Endometrium (tissue), 2 donors: ENCODE data around the gene RASA3.
"Not testable (repeated sequence)": the region's sequence is repeated elsewhere in the genome, so short reads cannot be mapped to it uniquely, and the experiment has no call there.

Experiments
- FAIRE-seq: peaks from 2 replicates; lab custom pipeline; 2012; peaks lifted over from hg19 to GRCh38; lab: Jason Lieb, UNC
- donor health status: control.
- donor health status: control.

RASA3 gene

DNA sequence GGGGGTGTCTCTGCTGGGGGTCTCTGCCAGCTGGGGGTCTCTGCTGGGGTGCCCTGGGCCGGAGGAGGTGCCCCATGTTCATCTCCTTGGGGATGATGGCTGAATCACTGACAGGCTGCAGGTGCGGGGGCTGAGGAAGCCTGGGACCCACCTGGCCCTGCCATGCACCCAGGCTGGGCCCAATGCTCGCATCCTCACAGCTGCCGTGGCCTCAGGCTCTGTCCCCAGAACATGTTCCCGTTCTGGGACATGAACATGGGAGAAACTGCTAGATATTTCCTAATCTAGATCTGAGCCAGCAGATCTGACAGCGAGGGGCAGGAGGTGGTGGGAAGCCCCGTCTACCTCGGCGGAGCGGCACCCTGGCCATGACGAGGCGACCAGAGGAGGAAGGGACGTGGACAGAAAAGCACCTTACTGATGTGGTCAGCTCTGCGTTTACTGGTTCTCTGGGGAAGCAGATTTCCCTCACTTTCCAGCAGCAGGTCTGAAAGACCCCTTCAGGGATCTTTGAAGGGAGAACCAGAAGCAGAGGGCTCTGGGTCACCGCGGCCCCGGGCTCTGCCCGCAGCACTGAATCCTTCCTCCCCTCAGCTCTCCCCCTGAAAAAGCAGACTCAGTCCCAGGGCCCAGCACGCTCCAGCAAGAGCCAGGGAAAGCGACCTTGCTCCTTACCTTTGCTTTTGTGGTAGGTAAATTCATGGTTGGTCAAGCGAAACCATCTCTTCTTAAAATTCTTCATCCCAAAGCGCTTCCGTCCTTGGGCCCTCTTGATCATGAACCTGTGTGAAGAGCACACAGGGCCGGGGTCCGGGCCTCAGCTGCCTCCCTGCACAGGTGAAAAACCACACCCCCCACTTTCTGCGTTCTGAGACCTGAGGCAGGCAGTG is 132.0 kb downstream of the RASA3 start:
- no peak for FAIRE-seq

DNA sequence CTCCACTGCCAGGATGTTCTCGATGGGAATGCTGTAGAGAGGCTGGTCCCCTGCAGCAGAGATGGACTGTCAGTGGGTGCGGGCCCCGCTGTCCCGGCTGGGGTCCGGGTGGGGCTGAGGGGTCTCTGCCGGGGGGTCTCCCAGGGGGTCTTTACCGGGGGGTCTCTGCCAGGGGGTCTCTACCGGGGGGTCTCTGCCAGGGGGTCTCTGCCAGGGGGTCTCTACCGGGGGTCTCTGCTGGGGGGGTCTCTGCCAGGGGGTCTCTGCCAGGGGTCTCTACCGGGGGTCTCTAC is 132.9 kb downstream of the RASA3 start:
- FAIRE-seq, result no peak

DNA sequence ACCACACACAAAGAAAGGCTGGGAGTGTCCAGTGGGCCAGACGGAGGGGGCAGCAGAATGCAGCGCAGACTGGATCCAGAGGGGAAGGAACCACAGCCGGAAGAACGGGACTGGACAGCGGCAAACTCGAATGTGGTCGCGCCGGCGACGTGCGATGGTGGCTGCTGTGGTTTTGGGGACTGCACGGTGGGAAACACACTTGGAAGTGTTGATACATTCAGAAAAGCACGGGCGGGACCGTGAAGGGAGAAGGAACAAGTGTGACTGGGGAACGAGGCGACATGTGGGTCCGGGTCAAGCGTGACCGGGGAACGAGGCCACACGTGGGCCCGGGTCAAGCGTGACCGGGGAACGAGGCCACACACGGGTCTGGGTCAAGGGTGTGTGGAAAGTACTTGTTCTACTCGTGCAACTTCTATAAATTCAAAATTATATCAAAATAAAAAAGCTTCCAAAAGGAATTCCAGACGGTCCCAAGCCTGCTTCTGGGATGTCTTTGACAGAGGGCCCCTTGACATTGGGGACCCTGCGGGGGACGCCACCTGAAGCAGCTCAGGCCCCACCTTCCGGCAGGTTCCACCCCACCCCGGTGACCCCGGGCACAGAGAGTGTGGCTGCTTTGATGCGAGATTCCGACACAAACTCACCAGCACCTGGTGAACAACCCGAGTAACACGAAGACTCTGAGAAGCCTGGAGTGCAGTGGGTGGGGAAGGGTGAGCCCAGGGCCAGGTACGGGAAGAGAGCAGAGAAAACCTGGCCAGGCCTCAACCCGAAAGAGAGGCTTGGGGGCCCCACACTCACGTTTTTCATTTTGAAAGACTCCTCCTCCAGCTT is 133.4 kb downstream of the RASA3 start:
- no peak for FAIRE-seq

DNA sequence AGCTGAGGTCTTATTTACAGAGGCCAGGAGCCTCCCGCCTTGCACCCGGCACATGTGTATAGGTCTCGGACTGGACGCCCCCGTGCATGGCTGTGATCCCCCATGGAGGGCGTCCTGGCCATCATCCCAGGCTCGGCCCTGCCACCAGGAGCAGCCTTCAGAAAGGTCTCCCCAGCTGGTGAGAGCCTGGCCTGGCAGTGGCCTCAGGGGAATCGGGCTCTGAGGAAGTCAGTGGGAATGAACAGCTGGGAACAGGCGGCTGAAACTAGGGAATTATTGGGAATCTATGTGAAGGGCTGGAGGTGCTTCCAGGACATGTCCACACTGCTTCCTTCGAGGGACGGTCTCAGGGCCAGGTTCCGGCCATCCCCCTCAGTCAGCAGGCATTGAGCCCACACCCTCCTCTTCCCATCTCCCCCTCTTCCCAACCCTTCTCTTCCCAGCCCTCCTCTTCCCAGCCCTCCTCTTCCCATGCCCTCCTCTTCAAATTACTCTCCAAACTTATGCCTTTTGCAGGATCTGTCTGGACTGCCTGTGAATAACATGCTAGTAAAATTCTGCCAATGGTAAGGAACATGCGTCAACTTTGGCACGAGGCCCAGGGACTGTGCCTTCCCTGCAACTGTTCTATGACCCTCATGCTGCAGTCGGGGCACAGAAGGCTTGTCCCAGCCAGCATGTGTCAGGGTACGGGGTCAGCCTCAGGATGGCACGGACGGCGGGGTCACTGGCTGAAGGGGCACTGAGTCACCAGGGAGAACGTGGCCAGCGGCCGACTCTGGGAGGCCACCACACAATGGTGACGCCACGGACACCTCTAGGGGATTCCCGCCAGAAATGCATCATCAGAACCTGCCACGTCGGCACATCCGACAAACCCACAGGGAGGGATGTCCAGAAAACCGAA is 134.3 kb downstream of the RASA3 start:
- FAIRE-seq, result no peak

DNA sequence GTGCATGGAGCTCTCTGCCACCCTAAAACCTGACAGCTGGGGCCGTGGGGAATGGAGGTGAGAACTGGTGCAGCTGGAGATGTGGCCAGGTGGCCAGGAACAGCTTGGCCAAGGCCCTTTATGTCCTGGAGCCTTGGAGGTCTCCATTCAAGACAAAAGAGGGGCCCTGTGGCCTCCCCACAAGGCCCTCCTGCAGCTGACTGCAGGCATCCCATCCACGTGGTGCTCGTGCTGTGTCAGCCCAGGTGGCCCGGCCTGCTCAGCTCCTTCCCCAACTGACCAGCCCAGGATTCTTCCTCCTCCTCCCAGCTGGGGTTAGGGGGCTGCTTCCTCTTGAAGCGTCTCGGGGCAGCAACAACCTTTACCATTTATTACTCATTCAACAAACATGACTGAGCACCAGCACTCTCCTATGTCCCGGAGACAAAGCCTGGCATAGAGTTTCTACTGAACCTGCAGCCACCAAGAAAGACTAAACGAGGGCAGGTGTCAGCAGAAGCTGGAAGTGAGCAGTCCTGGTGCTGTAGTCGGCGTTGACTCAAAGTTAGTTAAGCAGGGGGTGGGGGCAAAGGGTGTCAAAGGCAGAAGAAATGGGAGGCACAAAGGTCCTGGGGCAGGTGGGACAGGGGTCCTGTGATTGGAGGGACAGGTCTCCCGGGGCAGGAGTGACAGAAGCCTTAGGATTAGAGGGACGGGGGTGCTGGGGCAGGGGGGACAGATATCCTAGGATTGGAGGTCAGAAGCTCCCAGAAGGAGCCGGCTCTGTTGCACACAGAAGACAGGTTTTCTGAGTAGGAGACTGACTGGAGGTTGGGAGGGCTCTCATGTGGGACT is 135.3 kb downstream of the RASA3 start:
- no peak for FAIRE-seq

DNA sequence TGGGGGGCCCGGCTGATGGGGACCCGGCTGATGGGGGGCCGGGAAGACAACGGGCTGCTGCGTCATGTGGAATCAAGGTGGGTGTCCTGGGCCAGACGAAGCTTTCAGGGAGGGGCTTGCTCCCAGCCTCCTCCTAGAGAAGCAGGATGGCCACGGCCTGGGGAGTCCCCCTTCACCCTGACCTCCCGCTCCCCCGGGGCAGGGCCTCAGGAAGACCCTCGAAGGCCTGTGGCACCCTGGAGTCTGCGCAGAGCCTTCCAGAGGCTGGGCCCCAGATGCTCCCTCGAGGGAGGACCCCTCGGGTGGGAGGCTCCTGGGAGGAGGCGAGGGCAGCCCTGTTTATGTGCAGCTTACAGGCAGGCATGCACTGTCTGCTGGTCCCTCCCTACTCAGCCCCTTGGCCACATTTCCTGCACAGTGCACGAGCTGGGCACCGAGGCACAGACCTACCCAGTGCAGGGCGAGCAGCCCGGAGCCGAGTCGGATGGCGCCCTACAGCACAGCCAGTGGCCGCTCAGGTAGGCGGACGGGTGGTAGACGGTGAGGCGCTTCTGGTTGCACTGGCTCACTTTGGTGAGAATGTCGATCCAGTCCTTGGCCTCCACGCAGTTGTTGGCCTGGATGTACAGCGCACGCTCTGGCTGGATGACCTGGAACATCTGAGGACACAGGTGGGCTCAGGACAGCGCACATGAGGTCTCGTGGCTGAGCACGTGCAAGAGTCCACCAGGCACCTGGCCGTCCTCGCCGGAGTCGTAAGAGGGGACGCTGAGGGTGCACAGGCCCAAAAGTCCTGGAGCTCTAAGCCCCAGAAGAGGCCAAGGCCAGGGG is 136.1 kb downstream of the RASA3 start:
- FAIRE-seq, result no peak

DNA sequence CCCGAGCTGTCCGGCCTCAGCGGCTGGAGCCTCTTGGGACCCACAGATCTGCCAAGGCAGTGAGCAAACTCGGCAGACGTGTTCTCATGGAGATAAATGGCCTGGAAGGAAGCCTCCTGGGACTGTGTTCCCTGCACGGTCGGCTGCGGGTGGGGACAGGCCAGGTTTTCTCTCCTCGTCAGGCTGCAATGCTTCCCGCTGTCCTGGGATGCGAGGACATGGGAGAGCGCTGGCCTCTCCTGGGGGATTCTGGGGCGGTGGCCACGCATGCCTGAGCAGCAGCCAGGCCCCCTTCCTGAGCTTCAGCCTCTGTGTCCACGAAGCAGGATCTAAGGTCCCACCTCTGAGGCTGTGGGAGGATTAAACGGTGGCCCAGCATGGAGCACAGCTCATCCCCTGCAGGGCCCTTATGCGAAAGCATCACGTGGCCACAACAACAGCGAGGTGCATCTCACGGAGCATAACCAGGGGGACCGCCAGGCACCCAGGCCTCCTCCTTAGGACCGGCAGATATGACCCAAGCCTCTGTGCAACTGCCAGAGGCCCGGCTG is 137.3 kb downstream of the RASA3 start:
- FAIRE-seq, result no peak

DNA sequence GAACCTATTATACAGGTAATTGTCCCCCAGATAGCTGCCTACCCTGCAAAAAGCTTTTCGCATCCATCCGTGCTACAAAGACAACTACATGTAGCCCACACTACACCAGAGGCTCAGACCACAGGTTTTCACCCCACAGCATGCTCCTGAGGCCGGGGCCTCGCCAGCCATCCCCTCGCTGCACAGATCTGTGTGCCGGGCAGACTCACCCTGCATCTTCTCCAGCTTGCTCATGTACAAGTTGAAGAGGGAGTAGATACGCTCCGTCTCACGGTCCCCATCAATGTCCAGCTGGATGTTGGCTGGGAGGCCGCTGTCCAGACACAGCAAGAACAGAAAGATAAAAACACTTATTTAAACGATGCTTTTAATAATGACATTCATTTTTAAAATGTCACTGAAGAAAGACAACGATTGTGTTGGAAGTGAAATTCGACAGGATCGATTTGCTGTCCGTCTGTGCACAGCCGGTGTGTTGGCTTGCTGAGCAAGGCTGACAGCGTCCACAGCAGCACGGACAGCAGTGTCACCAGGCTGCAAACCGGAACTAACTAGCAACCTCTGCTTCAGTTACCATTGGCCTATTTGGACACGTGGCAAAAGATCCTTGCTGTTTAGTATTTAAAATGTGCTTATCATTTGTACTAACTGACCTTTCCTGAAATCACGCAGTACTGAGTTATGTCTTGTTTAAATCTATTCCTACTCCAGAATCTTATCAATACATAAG is 140.0 kb downstream of the RASA3 start:
- no peak for FAIRE-seq

DNA sequence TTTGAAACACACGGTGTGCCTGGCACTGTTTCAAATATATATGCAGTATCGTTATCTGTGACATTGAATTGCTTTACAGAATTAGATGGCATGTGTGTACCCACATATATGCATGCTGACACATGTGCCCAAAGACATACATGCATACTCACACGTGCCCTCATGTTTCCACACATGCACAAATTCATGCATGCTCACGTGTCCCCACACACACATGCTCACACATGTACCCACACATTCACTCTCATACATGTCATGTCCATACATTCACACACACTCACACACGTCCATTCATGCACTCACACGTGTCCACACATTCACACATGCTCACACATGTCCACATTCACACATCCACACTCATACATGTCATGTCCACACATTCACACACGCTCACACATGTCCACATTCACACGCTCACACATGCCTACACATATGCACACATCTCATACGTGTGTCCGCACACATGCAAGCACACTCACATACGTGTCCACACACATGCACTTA is 140.7 kb downstream of the RASA3 start:
- FAIRE-seq, result no peak

DNA sequence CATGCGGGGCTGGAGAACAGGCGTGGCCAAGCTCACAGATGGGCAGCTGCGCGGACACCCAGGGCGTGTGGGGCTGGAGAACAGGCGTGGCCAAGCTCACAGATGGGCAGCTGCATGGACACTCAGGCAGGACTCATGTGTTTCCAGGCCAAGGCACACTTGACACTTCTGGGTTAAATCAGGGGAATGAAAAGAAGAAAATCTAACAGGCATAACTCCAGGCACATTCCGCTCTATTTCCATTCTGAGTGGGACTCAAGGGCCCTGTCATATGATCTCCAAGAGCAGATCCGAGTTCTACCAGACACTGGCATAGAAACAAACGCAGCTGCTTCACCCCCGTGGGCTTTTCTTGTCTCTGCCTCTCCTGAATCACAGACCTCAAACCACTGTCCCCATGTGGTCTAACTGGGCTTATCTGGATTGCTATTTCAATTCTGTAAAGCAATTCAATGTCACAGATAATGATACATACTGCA is 141.2 kb downstream of the RASA3 start:
- FAIRE-seq, result no peak

DNA sequence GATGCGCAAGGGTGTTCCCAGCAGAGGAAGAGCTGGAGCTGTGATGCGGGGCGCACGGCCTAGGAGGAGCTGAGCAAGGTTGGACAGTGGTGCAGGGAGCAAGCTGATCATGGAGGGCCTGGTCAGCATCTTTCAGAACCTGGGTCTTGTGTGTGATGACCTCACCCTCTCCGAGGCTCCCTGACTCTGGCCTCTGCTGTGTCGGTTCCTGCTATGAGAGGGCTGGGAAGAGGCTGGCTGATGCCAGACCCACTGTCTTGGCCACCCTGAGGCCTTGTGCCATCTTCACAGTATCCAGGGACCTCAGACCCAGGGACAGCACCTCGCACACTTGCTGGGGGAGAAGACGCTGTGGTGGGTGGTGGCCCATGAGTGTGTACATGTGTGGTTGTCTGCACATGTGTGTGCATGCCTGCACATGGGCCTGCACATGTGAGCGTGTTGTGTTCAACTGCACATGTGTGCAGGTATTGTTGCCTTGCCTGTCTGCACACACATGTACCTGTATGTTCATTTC is 142.0 kb downstream of the RASA3 start:
- no peak for FAIRE-seq

DNA sequence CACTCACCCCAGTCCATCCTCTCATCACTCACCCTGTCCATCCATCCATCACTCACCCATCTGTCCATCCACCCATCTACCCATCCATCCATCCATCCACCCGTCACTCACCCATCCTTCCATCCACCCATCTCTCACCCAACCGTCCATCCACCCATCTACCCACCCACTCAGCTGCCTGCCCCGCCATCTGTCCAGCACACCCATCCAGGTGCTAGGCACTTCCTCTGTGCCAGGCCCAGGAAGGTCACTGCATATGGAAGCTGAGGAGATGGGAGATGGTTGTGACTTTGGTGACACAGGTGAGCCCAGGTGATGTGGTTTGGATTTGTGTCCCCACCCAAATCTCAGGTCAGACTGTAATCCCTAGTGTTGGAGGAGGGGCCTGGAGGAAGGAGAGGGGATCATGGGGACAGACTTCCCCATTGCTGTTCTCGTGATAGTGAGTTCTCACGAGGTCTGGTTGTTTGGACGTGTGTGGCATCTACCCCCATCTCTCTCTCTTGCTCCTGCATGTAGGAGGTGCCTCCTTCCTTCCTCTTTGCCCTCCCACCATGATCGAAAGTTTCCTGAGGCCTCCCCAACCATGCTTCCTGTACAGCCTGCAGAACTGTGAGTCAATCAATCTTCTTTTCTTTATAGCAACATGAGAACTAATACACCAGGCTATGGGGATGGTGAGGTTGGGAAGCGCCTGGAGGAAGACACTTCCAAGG is 142.7 kb downstream of the RASA3 start:
- FAIRE-seq, result no peak

DNA sequence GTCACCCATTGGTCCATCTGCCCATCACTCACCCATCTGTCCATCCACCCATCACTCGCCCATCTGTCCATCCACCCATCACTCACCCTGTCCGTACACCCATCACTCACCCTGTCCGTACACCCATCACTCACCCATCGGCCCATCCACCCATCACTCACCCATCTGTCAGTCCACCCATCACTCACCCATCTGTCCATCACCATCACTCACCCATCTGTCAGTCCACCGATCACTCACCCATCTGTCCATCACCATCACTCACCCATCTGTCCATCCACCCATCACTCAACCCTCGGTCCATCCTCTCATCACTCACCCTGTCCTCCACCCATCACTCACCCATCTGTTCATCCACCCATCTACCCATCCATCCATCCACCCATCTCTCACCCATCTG is 143.6 kb downstream of the RASA3 start:
- FAIRE-seq, result not testable (repeated sequence)

DNA sequence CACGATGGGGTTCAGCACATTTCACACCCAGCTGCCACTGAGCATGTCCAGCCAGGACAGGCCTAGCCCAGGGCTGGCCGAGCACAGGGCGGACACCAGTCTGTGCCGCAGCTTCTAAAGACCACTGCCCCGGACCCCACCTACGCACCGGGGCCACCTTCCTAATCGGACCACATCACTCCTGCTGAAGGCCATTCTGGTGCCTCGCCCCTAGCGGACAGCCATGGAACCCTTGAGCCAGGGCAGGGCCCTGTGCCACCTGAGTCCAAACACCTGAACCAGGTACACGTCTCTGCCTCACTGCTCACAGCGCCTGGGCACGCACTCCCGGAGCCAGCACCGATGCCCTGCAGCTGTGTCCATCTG is 150.1 kb downstream of the RASA3 start:
- FAIRE-seq, result no peak

DNA sequence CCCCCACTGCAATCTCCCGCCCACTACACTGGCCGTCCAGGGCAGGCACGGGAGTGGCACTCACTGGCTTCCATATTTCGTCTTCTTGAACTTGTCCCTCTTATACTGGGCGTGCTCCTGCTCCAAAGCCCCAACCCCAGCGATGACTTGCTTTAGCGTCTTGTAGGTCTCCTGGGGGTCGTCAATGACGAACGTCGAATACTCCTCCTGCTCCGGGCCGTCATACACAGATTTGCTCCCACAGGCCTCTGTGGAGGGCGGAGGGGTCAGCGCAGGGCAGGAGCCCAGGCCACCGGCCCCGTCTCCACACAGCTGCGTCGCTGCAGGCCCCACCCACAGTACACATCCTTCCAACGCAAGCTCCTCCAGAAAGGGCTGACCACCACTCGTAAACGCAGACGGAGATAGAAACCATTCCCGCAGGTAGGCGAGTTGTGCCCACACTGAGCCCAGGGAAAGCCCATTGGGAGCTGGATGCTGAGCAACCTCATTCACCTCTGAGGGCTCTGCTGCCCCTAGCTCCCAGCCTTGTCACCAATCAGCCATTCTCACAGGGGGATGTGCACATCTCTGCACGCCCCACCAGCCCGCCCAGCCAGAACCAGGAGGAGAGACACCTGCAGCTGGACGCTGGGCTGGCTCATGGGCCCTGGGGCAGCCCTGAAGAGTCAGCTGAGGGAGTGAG is 150.7 kb downstream of the RASA3 start:
- no peak for FAIRE-seq

DNA sequence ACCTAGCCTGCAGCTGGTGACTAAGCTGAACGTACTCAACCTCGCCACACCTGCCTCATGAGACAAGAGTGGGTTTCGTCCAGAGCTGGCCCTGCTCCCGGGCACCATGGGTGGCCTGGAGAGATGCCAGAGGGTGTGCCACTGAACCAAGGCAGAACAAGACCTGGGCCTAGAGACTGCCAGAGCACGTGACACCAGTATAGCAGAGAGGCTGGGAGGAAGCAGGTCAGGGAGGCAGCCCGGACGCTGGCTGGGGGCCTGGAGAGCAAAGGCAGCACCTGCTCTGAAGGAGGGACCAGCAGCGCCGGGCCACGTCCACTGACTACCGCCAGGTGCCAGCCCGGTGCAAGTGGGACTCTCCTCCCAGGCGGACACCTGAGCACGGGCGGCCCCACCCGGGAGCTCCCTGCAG is 151.2 kb downstream of the RASA3 start:
- FAIRE-seq, result no peak

GRCh38 chr13:113980489-113981064 is 151.8 kb downstream of the RASA3 start:
- no peak for FAIRE-seq
